NCI-H2171 treated with DMSO at 0.1 percent for 48 hours (cell line): ENCODE measurements around the gene GRIN3B.

Experiments
- DNase-seq: peaks from one replicate; lab custom pipeline; 2025; lab: John Stamatoyannopoulos, UW

Gene GRIN3B

GRCh38 chr19:964761-965694 lies 35.2 kb upstream of the GRIN3B start:
- DNase-seq: peak; percentile 15

- no peak for DNase-seq
Measured at GRCh38 chr19:966485-967088, 33.6 kb upstream of the GRIN3B start.

GRCh38 chr19:970695-971094 lies 29.5 kb upstream of the GRIN3B start:
- DNase-seq: no peak

DNA sequence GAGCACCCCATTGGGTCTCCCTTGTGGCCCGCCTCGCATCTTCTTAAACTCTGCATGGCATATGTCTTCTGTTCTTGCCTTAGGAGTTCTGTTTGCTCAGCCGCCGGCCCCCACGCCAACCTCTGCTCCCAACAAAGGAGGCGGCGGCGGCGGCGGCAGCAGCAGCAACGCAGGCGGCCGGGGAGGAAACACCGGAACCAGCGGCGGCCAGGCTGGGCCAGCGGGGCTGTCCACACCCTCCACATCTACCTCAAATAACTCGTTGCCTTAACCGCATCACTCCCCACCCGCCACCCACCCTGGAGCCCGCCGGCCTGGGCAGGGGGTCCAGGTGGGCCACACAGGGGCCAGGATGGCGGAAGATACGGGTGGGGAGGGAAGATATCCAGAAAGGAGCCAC lies 28.4 kb upstream of the GRIN3B start:
- no peak for DNase-seq

DNA sequence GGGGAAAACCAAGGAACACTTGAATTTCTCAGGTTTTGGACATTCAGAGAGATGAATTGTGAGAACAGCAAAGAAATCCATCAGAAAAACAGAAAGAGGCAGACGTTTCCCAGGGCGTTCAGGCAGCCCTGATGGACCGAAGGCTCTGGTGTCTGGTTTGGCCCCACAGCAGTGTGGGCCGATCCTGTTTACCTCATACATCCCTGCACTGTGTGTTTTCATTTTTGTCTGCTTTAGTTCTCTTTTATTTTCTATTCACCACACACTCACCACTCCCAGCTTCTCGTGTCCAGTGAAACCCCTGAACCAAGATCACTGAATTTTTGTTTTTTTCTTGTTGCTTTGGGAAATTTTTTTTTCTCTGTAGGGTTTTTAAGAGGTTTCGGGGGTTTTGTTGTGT lies 27.9 kb upstream of the GRIN3B start:
- no peak for DNase-seq

DNA sequence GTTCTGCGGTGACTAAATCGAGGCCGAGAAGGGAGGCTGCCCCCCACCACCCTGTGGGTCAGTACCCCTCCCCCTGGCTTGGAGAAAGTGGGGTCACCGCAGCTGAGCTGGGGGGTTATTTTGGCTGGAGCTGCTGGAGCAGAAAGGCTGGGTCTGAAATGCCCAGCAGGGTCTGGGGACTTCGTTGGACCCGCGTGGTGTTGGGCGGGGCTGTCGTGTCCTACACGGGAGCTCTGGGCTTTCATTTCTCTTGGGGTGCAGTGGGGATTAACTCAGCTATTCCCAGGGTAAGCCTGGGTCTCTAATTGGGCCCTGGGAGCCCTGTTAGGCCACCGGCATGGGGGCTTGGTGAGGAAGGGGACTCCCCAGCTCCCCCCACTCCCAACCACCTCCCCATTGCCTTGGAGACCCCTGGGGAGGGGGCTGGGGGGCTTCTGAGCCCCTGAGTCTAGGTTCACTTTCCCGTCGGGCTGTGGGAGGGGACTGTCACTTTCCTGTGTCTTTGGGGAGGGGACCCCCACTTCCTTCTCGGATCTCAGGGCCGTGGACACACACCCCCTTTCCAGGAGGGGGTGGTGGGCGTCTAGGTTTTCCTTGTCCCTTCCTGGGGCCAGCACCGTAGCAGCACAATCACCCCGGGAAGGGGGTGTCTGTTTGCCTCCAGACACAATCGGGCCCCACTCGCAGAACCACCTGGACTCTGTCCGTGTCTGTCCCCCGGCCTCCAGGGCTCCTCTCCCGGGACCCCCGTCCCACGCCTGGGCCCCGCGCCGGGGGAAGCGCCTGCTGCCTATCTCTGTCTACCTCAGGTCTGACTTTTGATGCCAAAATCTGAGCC lies 26.3 kb upstream of the GRIN3B start:
- no peak for DNase-seq

- no peak for DNase-seq
Measured at GRCh38 chr19:974564-975257, 25.5 kb upstream of the GRIN3B start.

- no peak for DNase-seq
Measured at GRCh38 chr19:976476-976875, 23.7 kb upstream of the GRIN3B start.

- no peak for DNase-seq
Measured at GRCh38 chr19:977058-977464, 23.2 kb upstream of the GRIN3B start.

DNA sequence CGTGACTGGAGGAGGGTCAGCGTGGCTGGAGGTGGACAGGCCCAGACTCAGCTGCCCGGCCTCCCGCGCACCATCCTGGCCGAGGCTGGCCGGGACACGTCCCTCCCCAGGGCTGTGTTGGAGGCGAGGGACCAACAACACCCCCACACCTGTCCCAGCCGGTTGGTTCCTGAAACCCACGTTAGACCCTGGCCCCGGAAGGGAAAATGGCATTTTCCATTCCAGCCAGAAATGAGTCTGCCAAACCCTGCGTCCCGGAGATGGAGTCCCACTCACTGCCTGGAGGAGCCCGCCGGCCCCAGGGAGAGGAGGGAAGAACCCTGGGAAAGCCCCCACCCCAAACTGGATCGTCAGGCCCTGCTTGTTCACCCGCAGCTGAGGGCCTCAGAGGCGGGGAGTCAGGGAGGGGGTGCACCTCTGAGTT lies 20.9 kb upstream of the GRIN3B start:
- no peak for DNase-seq

GRCh38 chr19:980133-980998 lies 19.9 kb upstream of the GRIN3B start:
- no peak for DNase-seq

DNA sequence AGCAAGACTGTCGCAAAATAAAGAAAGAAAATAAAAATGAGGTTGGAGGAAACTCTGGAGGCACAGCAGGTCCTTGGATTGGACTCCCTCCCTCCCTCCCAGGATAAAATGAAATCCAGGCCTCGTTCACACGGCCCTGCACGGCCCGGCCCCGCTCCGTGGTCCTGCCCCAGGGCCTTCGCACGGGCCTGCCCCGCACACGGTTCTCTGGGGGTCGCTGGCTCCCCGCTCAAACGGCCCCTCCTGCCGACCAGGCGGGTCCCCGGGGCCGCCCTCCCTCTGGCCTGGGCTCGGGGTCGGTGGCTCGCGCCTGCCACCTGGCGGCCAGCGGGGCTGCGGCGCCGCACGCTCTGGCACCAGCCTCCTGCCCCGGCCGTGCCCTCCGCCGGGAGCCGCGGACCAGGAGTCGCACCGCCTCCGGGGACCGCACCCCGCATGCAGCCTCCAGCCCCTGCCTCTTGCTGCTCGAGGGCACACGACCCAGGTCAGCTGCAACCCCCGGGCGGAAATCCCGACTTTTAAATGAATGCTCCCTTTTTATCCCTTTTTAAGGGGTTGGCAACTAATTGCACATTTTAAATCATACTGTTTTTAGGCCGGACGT lies 17.6 kb upstream of the GRIN3B start:
- DNase-seq: peak; percentile 58

DNA sequence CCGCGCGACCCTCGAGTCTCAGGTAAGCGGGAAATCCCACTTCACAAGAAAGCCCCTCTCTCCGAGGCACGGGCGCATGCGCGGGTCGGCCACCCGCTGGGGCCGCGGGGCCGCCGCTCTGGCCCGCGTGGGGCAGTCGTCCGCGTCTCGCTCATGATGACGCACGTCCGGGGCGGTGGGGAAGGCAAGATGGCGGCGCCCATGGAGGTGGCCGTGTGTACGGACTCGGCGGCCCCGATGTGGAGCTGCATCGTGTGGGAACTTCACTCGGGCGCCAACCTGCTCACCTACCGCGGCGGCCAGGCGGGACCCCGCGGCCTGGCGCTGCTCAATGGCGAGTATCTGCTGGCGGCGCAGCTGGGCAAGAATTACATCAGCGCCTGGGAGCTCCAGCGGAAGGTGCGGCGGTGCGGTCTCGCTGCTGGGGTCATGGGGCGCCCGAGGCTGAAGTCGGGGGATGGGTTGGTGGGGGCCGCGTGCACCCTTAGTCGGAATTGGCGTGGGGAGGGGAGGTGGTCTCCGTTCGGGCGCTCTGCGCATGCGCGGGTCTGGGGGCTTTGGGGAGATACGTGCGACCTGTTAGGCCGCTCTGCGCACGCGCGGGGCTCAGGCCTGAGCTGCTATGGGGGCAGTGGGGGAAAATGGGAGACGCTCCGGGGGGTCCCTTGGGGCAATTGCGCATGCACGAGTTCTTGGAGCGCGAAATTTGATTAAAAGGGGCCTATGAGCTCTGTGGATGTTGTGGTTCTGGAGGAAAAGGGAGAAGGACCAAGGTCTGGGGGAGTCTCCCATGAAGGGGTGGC lies 15.9 kb upstream of the GRIN3B start, which contains the start of gene WDR18:
Gene WDR18, plus strand, starts transcription at position 181 of the 803 bp plus-strand sequence. Its CDS starts 9 bp downstream, at position 190.
- DNase-seq: peak; percentile 82

GRCh38 chr19:986083-986482 lies 14.1 kb upstream of the GRIN3B start:
- no peak for DNase-seq

GRCh38 chr19:988081-988480 lies 12.1 kb upstream of the GRIN3B start:
- DNase-seq: no peak

DNA sequence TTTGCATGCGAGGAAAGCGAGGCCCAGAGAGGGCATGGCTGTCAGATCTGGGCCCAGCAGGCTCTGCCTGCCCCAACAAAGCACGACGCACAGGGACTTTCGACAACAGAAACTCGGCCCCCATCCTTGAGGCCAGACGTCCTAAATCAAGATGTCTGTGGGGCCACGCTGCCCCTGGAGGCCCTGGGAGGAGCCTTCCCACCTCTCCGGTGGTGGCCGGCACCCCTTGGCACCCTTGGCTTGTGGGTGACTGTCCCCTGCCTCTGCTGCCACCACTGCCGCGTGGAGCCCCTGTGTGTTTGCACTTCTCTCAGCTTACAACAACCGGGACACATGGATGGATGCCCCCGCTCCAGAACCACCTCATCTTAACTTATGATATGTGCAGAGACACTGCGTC lies 11.7 kb upstream of the GRIN3B start:
- DNase-seq: no peak

DNA sequence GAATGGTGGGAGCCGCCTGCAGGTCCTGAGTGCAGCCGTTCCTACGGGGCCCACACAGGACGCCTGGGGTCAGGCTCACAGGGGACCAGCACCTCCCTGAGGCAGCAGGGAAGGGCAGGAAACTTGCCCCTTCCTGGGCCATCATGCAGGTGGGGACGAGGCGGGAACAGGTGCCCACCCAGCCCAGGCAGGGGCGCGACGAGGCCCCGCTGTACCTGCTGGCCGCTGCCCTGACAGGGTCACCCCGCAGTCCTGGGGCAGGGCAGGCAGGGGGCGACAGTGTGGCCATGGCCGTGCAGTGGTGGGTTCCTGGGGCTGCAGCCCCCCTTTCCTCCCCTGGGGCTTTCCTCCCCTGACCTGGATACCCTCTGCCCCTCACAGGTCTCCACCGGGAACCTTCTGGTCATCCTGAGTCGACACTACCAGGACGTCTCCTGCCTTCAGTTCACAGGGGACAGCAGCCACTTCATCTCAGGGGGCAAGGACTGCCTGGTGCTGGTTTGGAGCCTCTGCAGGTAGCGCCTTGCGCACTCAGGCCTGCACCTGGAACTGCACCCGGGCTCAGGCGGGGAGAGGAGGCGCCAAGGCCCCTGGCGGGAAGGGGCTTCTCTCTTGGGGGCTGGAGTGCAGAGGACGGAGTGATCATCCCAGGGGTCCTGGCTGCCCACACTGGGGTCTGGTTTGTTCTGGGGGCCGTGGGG lies 10.7 kb upstream of the GRIN3B start:
- DNase-seq: no peak

GRCh38 chr19:990119-990571 lies 10.1 kb upstream of the GRIN3B start:
- DNase-seq: no peak

DNA sequence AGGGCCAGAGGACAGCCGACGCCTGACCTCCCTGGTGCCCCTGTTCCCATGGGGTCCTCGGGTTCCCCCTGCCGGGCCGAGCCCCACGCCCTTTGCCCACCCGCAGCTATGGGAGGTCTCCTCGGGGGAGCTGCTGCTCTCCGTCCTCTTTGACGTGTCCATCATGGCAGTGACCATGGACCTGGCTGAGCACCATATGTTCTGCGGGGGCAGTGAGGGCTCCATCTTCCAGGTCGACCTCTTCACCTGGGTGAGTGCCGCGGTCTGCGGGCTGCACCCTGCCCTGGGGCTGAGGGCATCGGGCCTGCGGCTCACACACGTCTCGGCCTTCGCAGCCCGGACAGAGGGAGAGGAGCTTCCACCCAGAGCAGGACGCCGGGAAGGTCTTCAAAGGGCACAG lies 9.5 kb upstream of the GRIN3B start:
- no peak for DNase-seq
